ENCODE results near the gene AP3S2.

DNA sequence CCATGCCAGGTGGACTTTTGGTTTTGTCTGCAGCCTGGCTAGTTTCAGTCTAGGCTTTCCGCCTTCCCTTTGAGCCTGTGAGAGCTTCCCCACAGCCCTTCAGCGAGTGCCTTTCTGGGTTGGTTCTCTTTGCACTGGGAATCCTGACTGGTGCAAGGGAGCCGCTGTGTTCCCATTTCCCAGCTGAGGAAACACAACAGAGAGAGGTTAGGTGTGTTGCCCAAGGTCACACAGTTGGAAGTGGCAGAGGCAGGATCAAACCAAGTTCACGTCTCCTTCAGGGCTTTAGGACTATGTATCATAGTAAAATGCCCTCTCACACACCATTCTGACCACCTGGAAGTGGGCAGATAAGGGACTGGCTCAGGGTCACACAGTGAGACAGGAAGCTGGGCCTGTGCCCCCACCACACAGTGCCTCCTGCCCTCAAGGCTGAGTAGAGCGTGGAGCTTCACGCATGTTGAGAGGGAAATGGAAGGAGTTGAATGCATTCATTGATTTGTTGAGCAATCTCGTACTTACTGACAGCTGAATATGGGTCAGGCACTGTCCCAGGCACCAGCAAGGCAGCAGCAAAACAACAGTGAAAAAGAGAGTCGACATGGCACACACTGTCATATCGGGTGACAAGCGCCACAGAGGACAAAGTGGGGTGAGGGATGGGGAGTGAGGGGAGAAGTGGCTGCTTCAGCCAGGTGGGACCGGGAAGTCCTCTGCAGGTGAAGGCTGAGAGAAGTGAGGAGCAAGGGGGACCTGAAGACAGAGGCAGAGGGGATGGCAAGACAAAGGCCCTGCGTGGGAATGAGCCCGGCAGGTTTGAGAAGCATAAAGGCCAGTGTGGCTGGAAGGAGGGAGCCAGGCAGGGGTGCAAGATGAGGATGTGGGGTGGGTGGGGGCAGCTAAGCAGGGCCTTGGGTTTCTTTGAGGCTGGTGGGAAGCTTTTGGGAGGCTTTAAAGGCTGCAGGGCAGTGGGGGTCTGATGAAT, 66.8 kb downstream of the AP3S2 start:
- TF ChIP-seq, protein P1, sequence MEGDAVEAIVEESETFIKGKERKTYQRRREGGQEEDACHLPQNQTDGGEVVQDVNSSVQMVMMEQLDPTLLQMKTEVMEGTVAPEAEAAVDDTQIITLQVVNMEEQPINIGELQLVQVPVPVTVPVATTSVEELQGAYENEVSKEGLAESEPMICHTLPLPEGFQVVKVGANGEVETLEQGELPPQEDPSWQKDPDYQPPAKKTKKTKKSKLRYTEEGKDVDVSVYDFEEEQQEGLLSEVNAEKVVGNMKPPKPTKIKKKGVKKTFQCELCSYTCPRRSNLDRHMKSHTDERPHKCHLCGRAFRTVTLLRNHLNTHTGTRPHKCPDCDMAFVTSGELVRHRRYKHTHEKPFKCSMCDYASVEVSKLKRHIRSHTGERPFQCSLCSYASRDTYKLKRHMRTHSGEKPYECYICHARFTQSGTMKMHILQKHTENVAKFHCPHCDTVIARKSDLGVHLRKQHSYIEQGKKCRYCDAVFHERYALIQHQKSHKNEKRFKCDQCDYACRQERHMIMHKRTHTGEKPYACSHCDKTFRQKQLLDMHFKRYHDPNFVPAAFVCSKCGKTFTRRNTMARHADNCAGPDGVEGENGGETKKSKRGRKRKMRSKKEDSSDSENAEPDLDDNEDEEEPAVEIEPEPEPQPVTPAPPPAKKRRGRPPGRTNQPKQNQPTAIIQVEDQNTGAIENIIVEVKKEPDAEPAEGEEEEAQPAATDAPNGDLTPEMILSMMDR (IDR thresholded peaks at IDR 0.05; ENCODE audit: insufficient read depth, low read length, poor library complexity, severe bottlenecking): no peak
- TF ChIP-seq EZH2phosphoT487 (conservative IDR thresholded peaks at IDR 0.05; ENCODE audit: low read length): no peak
